Measurements from ENCODE around the gene OR2T3.
"Not testable (repeated sequence)": the region's sequence is repeated elsewhere in the genome, so short reads cannot be mapped to it uniquely, and the experiment has no call there.

The OR2T3 gene

GRCh38 chr1:248473051-248473450 lies at the start of gene OR2T3:
Gene OR2T3 (plus strand): TSS chr1:248473351. CDS start chr1:248473351, 0 bp downstream.
- DNase-seq (ENCODE audit: low read depth): not testable (repeated sequence)

- DNase-seq (ENCODE audit: low read depth): not testable (repeated sequence)
Measured at GRCh38 chr1:248427526-248428191, 45.5 kb upstream of the OR2T3 start.

DNA sequence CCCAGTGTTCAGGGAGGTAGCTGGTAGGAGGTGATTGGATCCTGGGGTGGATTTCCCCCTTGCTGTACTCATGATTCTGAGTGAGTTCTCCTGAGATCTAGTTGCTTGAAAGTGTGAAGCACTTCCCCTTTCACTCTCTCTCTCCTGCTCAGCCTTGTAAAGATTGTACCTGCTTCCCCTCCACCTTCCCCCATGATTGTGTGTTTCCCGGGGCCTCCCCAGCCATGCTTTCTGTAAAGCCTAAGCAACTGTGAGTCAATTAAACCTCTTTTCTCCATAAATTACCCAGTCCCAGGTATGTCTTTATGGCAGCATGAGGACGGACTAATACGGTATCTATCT lies 45.0 kb upstream of the OR2T3 start:
- not testable (repeated sequence) for DNase-seq (ENCODE audit: low read depth)

GRCh38 chr1:248431683-248432082 lies 41.5 kb upstream of the OR2T3 start:
- DNase-seq (ENCODE audit: low read depth): not testable (repeated sequence)

GRCh38 chr1:248432201-248432600 lies 41.0 kb upstream of the OR2T3 start:
- not testable (repeated sequence) for DNase-seq (ENCODE audit: low read depth)

DNA sequence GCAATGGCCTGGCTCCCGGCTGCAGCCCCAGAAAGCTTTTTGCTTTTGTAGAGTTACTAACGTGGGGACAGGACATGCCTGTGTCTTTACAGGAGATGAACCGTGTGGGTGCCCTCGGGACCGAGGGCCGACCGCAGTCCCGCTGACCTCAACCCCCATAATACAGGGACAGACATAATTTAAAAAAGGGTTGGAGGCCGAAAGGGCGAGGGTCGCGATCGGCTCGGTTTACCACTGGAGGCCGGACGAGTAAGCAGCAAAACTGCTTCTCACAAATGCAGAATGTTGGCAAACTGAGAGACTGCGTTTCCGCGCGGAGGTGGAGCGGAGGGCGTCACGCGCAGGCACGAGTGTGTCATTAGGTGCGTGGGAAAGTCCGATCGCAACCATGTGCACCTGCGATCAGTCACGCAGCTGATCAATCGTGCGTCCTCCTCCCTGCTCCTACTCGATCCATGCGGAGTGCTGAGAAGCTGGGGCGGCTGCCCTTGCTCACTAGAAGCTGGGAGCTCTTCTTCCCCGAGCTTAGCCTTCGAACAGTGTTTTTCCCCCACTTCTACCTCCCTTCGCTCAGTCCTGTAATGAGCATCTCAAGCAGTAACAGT lies 39.2 kb upstream of the OR2T3 start:
- DNase-seq (ENCODE audit: low read depth): not testable (repeated sequence)

GRCh38 chr1:248434913-248435312 lies 38.2 kb upstream of the OR2T3 start:
- not testable (repeated sequence) for DNase-seq (ENCODE audit: low read depth)

DNA sequence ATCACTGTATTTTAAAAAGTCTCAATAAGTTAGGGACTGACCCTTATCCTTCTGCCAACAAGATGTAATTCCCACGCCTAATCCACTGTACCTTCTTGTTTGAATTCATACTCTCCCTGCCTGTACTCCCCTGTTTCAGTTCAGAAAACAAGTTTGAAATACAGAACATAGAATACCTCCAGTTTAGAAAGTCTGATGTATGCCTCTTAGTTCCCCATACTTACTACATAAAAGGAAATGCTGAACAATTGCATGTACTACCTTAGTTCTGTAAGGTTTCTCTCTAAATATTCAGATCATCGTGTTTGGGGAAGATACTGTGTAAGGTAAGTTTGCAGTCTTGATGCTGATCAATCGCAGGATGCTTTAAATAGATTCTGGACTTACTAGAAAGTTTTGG lies 36.8 kb upstream of the OR2T3 start:
- DNase-seq (ENCODE audit: low read depth): not testable (repeated sequence)

DNA sequence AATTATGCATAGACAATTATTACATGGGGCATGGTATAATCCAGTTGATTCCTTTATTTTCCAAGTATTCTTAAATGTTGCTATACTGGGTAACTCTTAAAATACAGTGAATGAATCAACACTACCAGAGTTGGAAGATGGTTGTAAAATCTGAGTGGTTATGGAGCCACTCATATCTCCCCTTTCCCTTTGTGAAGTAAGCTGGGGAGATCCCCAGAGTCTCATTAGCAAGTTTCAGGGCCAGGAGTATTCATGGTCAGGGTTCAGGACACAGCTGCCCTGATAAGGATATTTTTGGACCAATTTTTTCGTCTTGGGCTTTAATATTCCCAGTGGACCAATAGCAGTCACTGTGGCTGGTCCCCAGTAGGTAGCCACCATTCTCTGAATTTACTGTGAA lies 34.5 kb upstream of the OR2T3 start:
- not testable (repeated sequence) for DNase-seq (ENCODE audit: low read depth)

GRCh38 chr1:248439283-248439682 lies 33.9 kb upstream of the OR2T3 start:
- DNase-seq (ENCODE audit: low read depth): not testable (repeated sequence)

GRCh38 chr1:248442500-248443277 lies 30.5 kb upstream of the OR2T3 start:
- not testable (repeated sequence) for DNase-seq (ENCODE audit: low read depth)

DNA sequence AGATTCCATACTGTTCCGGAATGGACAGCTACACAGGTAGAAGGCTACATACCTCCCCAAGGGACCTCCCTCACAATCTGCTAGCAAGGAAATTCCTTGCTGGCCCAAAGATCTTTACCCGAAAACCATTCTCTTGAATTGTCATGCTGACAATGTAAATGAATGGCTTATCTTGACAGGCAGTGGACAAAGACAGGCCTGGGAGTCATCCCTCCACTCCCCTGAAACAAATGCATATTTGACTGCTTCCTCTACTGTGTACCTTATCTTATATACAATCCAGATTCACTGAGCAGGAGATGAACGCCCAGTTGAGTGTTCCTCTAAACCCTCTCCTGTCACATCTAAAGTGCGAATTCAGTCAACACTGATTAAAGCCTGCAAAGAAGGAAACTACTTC lies 28.5 kb upstream of the OR2T3 start:
- not testable (repeated sequence) for DNase-seq (ENCODE audit: low read depth)

- not testable (repeated sequence) for DNase-seq (ENCODE audit: low read depth)
Measured at GRCh38 chr1:248445399-248445798, 27.8 kb upstream of the OR2T3 start, which contains the start of gene OR2T2. Gene OR2T2 (plus strand): TSS chr1:248445637. CDS start chr1:248452798, 7,161 bp downstream.

DNA sequence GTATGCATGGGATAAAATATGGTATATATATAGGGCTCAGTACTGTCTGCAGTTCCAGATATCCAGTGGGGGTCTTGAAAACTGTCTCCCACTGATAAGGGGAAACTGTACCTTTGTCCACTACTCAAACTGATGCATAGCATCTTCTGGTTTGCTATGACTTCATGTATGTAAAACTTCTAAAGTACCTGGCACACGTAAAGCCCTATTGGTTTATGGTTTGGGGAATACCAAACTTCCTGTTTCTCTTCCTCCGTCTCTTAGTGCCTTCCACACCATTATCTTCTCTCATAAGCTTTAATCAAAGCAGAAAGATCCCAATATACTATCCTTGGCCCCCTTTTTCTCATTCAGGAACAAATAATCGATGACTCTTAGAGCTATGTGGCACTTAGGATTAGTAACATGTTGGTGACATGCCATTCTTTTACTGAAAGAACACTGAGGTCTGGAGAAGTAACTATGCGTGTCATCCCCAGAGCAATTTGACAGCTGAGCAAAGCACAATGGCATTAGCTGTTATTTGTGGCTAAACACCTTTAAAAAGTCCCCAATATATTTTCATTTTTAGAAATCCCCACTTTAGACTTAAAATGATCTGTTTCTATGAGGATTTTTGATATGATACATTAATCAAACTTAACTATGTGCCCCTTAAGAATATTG lies 24.6 kb upstream of the OR2T3 start:
- not testable (repeated sequence) for DNase-seq (ENCODE audit: low read depth)

DNA sequence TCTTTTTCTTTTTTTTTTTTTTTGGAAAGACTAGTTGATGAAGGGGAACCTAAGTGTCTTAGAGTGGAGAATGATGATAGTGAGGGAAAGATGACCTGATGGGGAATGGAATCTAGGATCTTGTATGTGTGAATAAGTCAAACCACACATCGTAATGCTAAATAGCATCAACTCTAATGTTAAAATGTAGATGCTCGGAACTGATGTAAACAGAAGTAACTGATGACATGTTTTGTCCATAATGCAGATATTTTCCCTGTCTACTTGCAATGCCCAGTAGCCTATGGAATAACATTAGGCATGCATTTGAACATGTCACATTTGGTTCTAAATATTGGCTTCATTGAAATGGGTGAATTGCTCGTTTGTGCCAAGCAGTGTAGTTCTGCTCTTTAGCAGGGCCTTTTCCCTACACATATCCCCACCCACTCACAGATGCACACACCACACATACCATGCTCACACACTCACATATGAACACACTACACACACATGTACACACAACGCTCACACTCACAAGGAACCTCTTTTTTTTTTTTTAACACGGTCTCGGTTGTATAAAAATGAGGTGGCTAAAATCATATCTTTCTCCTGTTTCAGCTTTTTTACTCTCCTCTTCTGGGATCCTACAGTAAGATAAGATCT lies 23.2 kb upstream of the OR2T3 start:
- not testable (repeated sequence) for DNase-seq (ENCODE audit: low read depth)

GRCh38 chr1:248450466-248451145 lies 22.5 kb upstream of the OR2T3 start:
- not testable (repeated sequence) for DNase-seq (ENCODE audit: low read depth)

DNA sequence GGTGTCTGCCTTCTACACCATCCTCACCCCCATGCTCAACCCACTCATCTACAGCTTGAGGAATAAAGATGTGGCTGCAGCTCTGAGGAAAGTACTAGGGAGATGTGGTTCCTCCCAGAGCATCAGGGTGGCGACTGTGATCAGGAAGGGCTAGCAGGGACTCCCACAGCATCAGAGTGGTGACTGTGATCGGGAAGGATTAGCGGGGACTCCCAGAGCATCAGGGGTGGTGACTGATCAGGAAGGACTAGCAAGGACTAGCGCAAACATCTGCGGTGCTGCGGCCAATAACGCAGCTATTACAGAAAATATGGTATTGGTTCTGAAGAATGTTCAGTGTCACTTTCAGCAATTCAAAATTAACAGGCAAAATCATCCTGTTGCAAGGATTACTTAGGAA lies 19.5 kb upstream of the OR2T3 start:
- DNase-seq (ENCODE audit: low read depth): not testable (repeated sequence)

DNA sequence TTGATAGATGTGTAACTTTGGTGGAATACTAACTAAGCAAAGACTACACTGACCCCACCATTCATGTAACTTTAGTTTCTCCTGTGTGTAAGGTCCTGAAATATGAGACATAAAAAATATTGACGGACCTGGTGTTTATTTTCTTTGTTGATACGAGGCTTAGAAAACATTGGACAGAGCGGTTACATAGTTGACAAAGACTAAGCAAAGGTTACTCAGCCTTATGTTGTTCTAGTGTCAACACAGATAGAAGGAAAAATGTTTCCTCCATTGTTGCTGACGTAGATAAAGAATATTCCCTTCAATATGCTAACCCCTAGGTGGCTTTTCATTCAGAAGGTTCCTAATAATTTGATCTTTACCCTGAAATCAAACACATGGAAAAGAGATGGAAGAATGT lies 18.1 kb upstream of the OR2T3 start:
- DNase-seq (ENCODE audit: low read depth): not testable (repeated sequence)

GRCh38 chr1:248456635-248457034 lies 16.5 kb upstream of the OR2T3 start:
- DNase-seq (ENCODE audit: low read depth): not testable (repeated sequence)

DNA sequence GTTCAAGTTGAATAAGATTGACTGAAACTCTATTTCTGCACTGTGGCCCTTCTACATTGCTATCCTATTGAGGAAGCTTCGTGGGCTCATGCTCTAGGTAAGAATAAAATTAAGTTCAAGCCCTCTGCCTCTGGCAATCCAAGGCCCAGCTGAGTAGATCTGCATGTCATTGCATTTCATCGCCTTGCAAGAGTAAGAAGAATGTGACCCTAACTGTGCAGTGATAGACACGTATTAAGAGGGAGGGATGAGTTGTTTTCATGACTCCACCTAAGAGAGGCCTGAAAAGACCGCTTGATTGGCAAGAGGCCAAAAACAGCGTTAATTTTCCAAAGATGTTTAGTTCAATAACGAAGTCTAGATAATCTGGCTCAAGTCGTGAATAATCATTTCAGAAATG lies 14.0 kb upstream of the OR2T3 start:
- DNase-seq (ENCODE audit: low read depth): not testable (repeated sequence)

- DNase-seq (ENCODE audit: low read depth): no peak
Measured at GRCh38 chr1:248471154-248471553, 2.0 kb upstream of the OR2T3 start.
